ENCODE results near the gene UNC93B1.
"Not testable (repeated sequence)": the region's sequence is repeated elsewhere in the genome, so short reads cannot be mapped to it uniquely, and the experiment has no call there.

GRCh38 chr11:67963879-67964278, 40.0 kb downstream of the UNC93B1 start:
- not testable (repeated sequence) for TF ChIP-seq CTCF (conservative IDR thresholded peaks at IDR 0.05; ENCODE audit: low read length); EZH2phosphoT487 (IDR thresholded peaks at IDR 0.05; ENCODE audit: borderline replicate concordance, low read depth, low read length)
